ENCODE measurements around the gene ARL11.
A peak's percentile ranks its signal among the peaks of the same experiment; 100 is the strongest.

ARL11 gene

DNA sequence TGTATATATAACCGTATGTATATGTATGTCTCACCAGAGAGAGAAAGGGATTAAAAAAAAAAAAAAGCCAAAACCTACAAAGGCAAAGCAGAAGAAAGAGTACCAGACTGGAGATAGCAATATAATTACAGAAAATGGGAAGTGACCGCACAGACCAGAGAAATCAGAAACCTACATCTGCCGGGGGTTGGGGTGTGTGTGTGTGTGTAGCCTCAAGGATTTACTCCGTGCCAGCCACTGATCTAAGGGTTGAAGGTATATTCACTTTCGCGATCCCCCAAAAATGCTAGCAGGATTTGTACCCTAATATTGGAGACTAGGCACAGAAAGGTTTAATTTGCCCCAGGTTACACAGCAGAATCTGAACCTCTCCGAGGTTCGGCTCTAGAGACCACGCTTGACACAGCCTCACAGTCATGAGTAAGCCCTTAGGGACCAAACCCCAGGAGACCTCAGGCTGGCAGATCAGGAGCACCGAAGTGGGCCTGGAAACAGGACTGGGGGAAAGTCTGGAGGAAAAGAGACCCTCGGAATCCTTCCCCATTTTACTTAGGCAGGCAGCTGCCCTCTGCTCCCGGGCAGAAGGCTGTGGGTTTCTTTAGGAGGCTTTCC lies 14.8 kb downstream of the ARL11 start:
- H3K27ac ChIP-seq: no peak overlapping the region
- TF ChIP-seq CTCF (conservative IDR thresholded peaks at IDR 0.05): no peak

GRCh38 chr13:49645451-49645850 lies 17.1 kb downstream of the ARL11 start:
- H3K27ac ChIP-seq: no peak overlapping the region
- no peak for TF ChIP-seq CTCF (conservative IDR thresholded peaks at IDR 0.05)

DNA sequence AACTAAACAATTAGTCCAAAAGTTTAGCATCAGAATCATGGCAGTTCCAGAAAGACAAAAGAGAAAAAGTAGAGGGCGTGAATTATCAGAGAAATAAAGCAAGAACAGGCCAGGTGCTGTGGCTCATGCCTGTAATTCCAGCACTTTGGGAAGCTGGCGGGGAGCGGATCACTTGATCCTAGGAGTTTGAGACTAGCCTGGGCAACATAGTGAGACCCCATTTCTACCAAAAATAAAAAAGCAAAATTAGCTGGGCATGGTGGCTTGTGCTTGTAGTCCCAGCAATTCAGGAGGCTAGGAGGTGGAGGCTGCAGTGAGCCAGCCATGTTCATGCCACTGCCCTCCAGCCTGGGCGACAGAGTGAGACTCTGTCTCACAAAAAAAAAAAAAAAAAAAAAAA lies 18.4 kb downstream of the ARL11 start:
- H3K27ac ChIP-seq: no peak overlapping the region
- TF ChIP-seq CTCF (conservative IDR thresholded peaks at IDR 0.05): no peak

- TF ChIP-seq CTCF (conservative IDR thresholded peaks at IDR 0.05): peak; percentile 75
- no peak overlapping the region for H3K27ac ChIP-seq
Observed at GRCh38 chr13:49649244-49649962, 21.1 kb downstream of the ARL11 start.

DNA sequence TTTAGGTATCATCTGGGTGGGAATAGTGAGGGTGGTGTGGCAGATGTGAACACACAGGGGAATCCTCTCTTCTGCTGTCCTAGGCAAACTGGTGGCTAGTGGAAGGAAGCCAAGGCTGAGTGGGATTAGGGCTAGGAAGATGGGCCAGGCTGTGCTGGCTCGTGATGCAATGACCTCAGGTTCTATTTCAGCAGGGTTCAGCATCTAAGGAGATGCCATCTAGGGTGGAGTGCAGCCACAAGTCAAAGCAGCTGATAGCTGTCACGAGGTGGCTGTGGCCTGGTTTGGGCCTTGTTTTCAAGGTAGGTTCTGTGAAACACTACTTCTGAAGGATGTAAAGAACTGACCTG lies 21.6 kb downstream of the ARL11 start:
- no peak for TF ChIP-seq CTCF (conservative IDR thresholded peaks at IDR 0.05)
- H3K27ac ChIP-seq: no peak overlapping the region

DNA sequence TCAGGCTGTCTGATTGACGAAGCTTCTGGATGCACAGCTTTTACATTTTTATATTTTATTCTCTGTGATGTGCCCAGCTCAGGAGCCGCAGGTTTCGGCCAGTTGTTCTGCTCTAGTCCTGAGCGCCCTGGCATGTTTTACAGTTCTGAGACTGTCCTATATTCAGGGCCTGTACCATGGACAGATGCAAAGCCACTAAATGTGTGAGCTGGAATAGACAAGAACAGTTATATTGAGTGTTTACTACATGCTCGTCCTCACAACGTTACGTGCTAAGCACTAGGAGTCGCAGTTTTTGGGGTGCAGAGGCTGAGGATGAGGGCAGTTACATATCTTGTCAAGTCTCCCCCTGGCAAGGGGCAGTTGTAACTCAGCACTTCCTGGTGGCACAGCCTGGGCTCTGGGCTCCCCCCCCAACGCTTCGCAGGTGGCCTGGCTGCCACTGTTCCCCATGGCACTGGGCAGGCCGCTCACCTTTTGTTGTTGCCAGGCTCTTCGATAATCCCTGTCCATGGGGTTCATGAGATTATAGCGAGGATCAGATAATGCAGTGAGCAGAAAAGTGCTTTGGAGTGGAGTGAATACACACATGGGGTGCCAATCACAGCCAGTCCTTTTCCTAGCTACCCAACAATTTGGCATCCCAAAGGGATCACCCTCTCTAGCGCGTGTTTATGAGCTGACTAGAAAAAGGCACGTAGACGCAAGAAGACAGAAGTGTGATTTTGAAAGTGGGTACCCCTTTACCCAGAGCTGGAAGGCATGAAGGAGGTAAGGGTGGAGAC lies 23.5 kb downstream of the ARL11 start:
- TF ChIP-seq CTCF (conservative IDR thresholded peaks at IDR 0.05): no peak
- no peak overlapping the region for H3K27ac ChIP-seq

All from VCaP (cell line).